Stomach (tissue), 9 donors: ENCODE results near the gene SLAMF9. TPM values are rescaled to one million over a fixed set of nuclear protein-coding genes. Genes with fewer than 3 reads are reported as not detected.

Experiments used
- DNase-seq, 2 donors: peaks; one replicate each; pipeline versions ENCODE4 v3.0.0 to v3.0.0-alpha.2; 2013 to 2019
- H3K27ac ChIP-seq, 5 donors: fragments of 200-600 bp in 4 of 5; sonication (generic) in 4 of 5; one replicate each; pipeline ENCODE4 v1.5.1; 2013 to 2019; ENCODE audit warnings: mild to moderate bottlenecking in 1 of 5, moderate library complexity in 1 of 5
- H3K27me3 ChIP-seq, 3 donors: fragments of 200-600 bp; sonication (generic); one replicate each; pipeline ENCODE4 v1.5.1; 2017 to 2019; ENCODE audit warnings: mixed run types in 1 of 3
- H3K36me3 ChIP-seq, 4 donors: fragments of 200-600 bp; sonication (generic); 1 replicate in 3 of 4; 2 replicates in 1 of 4; pipeline ENCODE4 v1.5.1; 2016 to 2019
- H3K4me1 ChIP-seq, 4 donors: fragments of 200-600 bp; sonication (generic); one replicate each; pipeline ENCODE4 v1.5.1; 2016 to 2019
- H3K4me3 ChIP-seq, 4 donors: fragments of 200-600 bp; sonication (generic) in 3 of 4; one replicate each; pipeline ENCODE4 v1.5.1; 2016 to 2019; ENCODE audit warnings: mild to moderate bottlenecking in 1 of 4
- H3K9me3 ChIP-seq, 4 donors: fragments of 200-600 bp; sonication (generic); one replicate each; pipeline ENCODE4 v1.5.1; 2016 to 2019
- EP300 ChIP-seq: sonication (generic); formaldehyde crosslinking; IDR thresholded peaks from one replicate; pipeline ENCODE4 v1.6.1; 2017; ENCODE audit warnings: antibody characterized with exemption
- POLR2A ChIP-seq, 4 donors: fragments of 450-650 bp; IDR thresholded peaks; one replicate each; pipeline ENCODE4 v1.6.1; 2016; ENCODE audit warnings: antibody characterized with exemption in 4 of 4, control low read depth in 2 of 4, mild to moderate bottlenecking in 1 of 4, moderate library complexity in 1 of 4
- POLR2AphosphoS5 ChIP-seq, 3 donors: sonication (generic); formaldehyde crosslinking; IDR thresholded peaks; one replicate each; pipeline ENCODE4 v1.6.1; 2016; ENCODE audit warnings: antibody characterized with exemption in 3 of 3
- WGBS, 5 donors: extraction: QIAGEN DNeasy Blood & Tissue Kit in 3 of 5; methylation state at CpG; one replicate each; pipeline versions ENCODE4 v1.1.5 to v1.1.7; 2013 to 2018; 5-methylcytosine and 5-hydroxymethylcytosine counted together
- intact Hi-C: fragments of 100-400 bp; cut with DNase I; formaldehyde crosslinking; loops from one replicate; pipeline ENCODE4 v1.15.1; 2023; ENCODE audit warnings: low total_unique reads
- polyA plus RNA-seq, 3 donors: library from polyadenylated mRNA; stranded (reverse); fragments of 200-250 nt; gene quantifications; one replicate each; pipeline ENCODE4 v1.2.3, GENCODE V29; 2013
- total RNA-seq, 5 donors: library from RNA; depleted of rRNA; stranded (reverse); fragments of >200 nt; gene quantifications; one replicate each; pipeline versions ENCODE4 v1.1.0 to v1.2.3, GENCODE V29; 2014 to 2016
- TF ChIP-seq, protein P1 (sequence below), 7 experiments: fragments of 450-650 bp in 4 of 7; fragments of 200-600 bp in 3 of 7; sonication (generic) in 3 of 7; IDR thresholded peaks; one replicate each; pipeline ENCODE4 v1.5.1; 2016 to 2019; ENCODE audit warnings: antibody characterized with exemption in 7 of 7, control low read depth in 2 of 7, mild to moderate bottlenecking in 1 of 7
- donor health status: healthy with polysubstance abuse.
- donor health status: Bipolar disorder and iron deficiency.
- donor health status: healthy.

Gene SLAMF9
- total and polyA plus RNA-seq, 8 donors, result 0.87 TPM; not detected in 7

DNA sequence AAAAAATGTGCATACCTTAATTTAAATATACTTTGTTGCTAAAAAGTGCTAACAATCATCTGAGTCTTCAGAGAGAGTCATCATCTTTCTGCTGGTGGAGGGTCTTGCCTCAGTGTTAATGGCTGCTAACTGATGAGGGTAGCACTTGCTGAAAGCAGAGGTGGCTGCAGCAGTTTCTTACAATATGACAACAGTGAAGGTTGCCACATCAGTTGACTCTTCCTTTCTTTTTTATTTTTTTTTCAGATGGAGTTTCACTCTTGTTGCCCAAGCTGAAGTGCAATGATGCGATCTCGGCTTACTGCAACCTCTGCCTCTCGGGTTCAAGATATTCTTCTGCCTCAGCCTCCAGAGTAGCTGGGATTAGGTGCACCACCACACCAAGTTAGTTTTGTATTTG is 51.5 kb downstream of the SLAMF9 start:
- Histone ChIP-seq H3K36me3 (no peaks in the 10 kb centered on the region), H3K4me3 (no peak overlapping the region), H3K4me1 (peaks cover 16 to 21% (median 19%) of the 10 kb centered on the region in 4 donors), H3K9me3 (no peaks in the 10 kb centered on the region), H3K27ac (no peak overlapping the region), H3K27me3 (no peaks in the 10 kb centered on the region)
- no peak for TF ChIP-seq EP300
- TF ChIP-seq POLR2A (IDR thresholded peaks at IDR 0.05), result no peak
- TF ChIP-seq, protein P1, sequence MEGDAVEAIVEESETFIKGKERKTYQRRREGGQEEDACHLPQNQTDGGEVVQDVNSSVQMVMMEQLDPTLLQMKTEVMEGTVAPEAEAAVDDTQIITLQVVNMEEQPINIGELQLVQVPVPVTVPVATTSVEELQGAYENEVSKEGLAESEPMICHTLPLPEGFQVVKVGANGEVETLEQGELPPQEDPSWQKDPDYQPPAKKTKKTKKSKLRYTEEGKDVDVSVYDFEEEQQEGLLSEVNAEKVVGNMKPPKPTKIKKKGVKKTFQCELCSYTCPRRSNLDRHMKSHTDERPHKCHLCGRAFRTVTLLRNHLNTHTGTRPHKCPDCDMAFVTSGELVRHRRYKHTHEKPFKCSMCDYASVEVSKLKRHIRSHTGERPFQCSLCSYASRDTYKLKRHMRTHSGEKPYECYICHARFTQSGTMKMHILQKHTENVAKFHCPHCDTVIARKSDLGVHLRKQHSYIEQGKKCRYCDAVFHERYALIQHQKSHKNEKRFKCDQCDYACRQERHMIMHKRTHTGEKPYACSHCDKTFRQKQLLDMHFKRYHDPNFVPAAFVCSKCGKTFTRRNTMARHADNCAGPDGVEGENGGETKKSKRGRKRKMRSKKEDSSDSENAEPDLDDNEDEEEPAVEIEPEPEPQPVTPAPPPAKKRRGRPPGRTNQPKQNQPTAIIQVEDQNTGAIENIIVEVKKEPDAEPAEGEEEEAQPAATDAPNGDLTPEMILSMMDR (IDR thresholded peaks at IDR 0.05), result no peak
- no peak for TF ChIP-seq POLR2AphosphoS5 (IDR thresholded peaks at IDR 0.05)
- WGBS, 5 donors, result 93 to 97% (median 96%) methylated on average over 3 of the region's 3 CpGs
- no peak for DNase-seq
- intact Hi-C loops, result no loop called here

Other genes starting within 250 kb of the SLAMF9 start
- not detected for gene CRP, start 239.6 kb downstream of the SLAMF9 start, total RNA-seq
- gene CRP, start 239.6 kb downstream of the SLAMF9 start, polyA plus RNA-seq, result under 1 TPM in 1 of 3 donors, not detected in 2; 0.10 TPM
- gene DUSP23, start 173.3 kb downstream of the SLAMF9 start, total RNA-seq, result 10 to 100 TPM in 3 of 5 donors, 1 to 10 TPM in 1, not detected in 1; 3.6 to 84.3 (median 27.2) TPM
- 100 to 1,000 TPM in 1 of 3 donors, 10 to 100 TPM in 2; 80.7 to 107 (median 86.5) TPM for gene DUSP23, start 173.3 kb downstream of the SLAMF9 start, polyA plus RNA-seq
- gene FCRL6, start 151.9 kb downstream of the SLAMF9 start, total RNA-seq, result not detected
- not detected for gene FCRL6, start 151.9 kb downstream of the SLAMF9 start, polyA plus RNA-seq
- 1 to 10 TPM in 3 of 5 donors, not detected in 2; 2.0 to 4.5 (median 2.9) TPM for gene SLAMF8, start 127.4 kb downstream of the SLAMF9 start, total RNA-seq
- gene SLAMF8, start 127.4 kb downstream of the SLAMF9 start, polyA plus RNA-seq, result 1 to 10 TPM in 2 of 3 donors, under 1 TPM in 1; 0.76 to 3.1 (median 1.9) TPM
- gene VSIG8, start 91.6 kb downstream of the SLAMF9 start, total RNA-seq, result 1 to 10 TPM in 1 of 5 donors, not detected in 4; 2.5 TPM
- under 1 TPM in 1 of 3 donors, not detected in 2; 0.30 TPM for gene VSIG8, start 91.6 kb downstream of the SLAMF9 start, polyA plus RNA-seq
- 1 to 10 TPM in 1 of 5 donors, under 1 TPM in 1, not detected in 3; 0.73 to 1.0 TPM for gene CFAP45, start 54.1 kb downstream of the SLAMF9 start, total RNA-seq
- under 1 TPM in 2 of 3 donors, not detected in 1; 0.30 to 0.31 TPM for gene CFAP45, start 54.1 kb downstream of the SLAMF9 start, polyA plus RNA-seq
- 100 to 1,000 TPM in 4 of 5 donors, 10 to 100 TPM in 1; 49.0 to 445 (median 239) TPM for gene TAGLN2, start 28.7 kb downstream of the SLAMF9 start, total RNA-seq
- gene TAGLN2, start 28.7 kb downstream of the SLAMF9 start, polyA plus RNA-seq, result 1,000 to 10,000 TPM in 1 of 3 donors, 100 to 1,000 TPM in 2; 306 to 1,290 (median 583) TPM
- gene IGSF9, start 8.6 kb downstream of the SLAMF9 start, total RNA-seq, result 10 to 100 TPM in 3 of 5 donors, 1 to 10 TPM in 2; 4.9 to 36.2 (median 15.6) TPM
- gene IGSF9, start 8.6 kb downstream of the SLAMF9 start, polyA plus RNA-seq, result 1 to 10 TPM; 2.0 to 8.2 (median 7.3) TPM
- gene PIGM, start 77.8 kb upstream of the SLAMF9 start, total RNA-seq, result 1 to 10 TPM; 3.5 to 8.7 (median 6.6) TPM
- gene PIGM, start 77.8 kb upstream of the SLAMF9 start, polyA plus RNA-seq, result 1 to 10 TPM in 2 of 3 donors, under 1 TPM in 1; 0.76 to 3.4 (median 1.6) TPM
- gene KCNJ10, start 115.9 kb upstream of the SLAMF9 start, total RNA-seq, result not detected
- gene KCNJ10, start 115.9 kb upstream of the SLAMF9 start, polyA plus RNA-seq, result 1 to 10 TPM in 1 of 3 donors, under 1 TPM in 2; 0.19 to 1.1 (median 0.78) TPM
- gene KCNJ9, start 127.3 kb upstream of the SLAMF9 start, total RNA-seq, result under 1 TPM in 1 of 5 donors, not detected in 4; 0.87 TPM
- under 1 TPM in 2 of 3 donors, not detected in 1; 0.03 to 0.06 TPM for gene KCNJ9, start 127.3 kb upstream of the SLAMF9 start, polyA plus RNA-seq
- 10 to 100 TPM in 3 of 5 donors, 1 to 10 TPM in 2; 4.7 to 65.2 (median 11.6) TPM for gene IGSF8, start 144.4 kb upstream of the SLAMF9 start, total RNA-seq
- gene IGSF8, start 144.4 kb upstream of the SLAMF9 start, polyA plus RNA-seq, result 10 to 100 TPM in 2 of 3 donors, 1 to 10 TPM in 1; 5.8 to 21.7 (median 18.0) TPM
- gene ATP1A2, start 161.5 kb upstream of the SLAMF9 start, total RNA-seq, result 100 to 1,000 TPM in 1 of 5 donors, 10 to 100 TPM in 3, 1 to 10 TPM in 1; 7.0 to 104 (median 11.7) TPM
- 10 to 100 TPM in 1 of 3 donors, under 1 TPM in 2; 0.31 to 17.3 (median 0.56) TPM for gene ATP1A2, start 161.5 kb upstream of the SLAMF9 start, polyA plus RNA-seq
- under 1 TPM in 1 of 5 donors, not detected in 4; 0.37 TPM for gene ATP1A4, start 197.4 kb upstream of the SLAMF9 start, total RNA-seq
- gene ATP1A4, start 197.4 kb upstream of the SLAMF9 start, polyA plus RNA-seq, result under 1 TPM in 1 of 3 donors, not detected in 2; 0.05 TPM
- gene CASQ1, start 236.3 kb upstream of the SLAMF9 start, total RNA-seq, result under 1 TPM in 1 of 5 donors, not detected in 4; 0.55 TPM
- under 1 TPM in 2 of 3 donors, not detected in 1; 0.48 to 0.61 TPM for gene CASQ1, start 236.3 kb upstream of the SLAMF9 start, polyA plus RNA-seq